PC-9 (cell line): ENCODE results near the gene SLC4A4. TPM values are rescaled to one million over a fixed set of nuclear protein-coding genes. Genes with fewer than 3 reads are reported as not detected.

Experiments used
- BruUV-seq: library from RNA; stranded (reverse); fragments of 400-500 nt; replicated peaks from 2 replicates; lab custom pipeline; 2021; lab: Mats Ljungman, UMichigan
- CTCF ChIA-PET: fragments of 300-600 bp; sonication (Branson Sonifier 250); formaldehyde crosslinking; loops from one replicate; lab custom pipeline; 2022; ENCODE audit warnings: antibody characterized with exemption; lab: Charles Lee
- POLR2A ChIA-PET: fragments of 300-600 bp; sonication (Branson Sonifier 250); formaldehyde crosslinking; loops from one replicate; lab custom pipeline; 2022; ENCODE audit warnings: antibody characterized with exemption; ENCODE audit not compliant: unreplicated experiment; lab: Charles Lee
- DNase-seq, 2 experiments: peaks; one replicate each; pipeline versions ENCODE4 v3.0.0 to v3.0.0-alpha.2; 2015 to 2022; ENCODE audit warnings: mixed read lengths in 1 of 2
- H2AFZ ChIP-seq: fragments of 200-600 bp; sonication (generic); 2 replicates; pipeline ENCODE4 v1.8.1; 2017; ENCODE audit warnings: antibody characterized with exemption
- H3F3A ChIP-seq: fragments of 200-600 bp; sonication (generic); 2 replicates; pipeline ENCODE4 v1.8.1; 2017; ENCODE audit warnings: antibody characterized with exemption, mild to moderate bottlenecking, low read depth; ENCODE audit not compliant: insufficient read depth
- H3K27ac ChIP-seq: fragments of 200-600 bp; sonication (generic); 2 replicates; pipeline ENCODE4 v1.6.1; 2016; ENCODE audit warnings: mixed run types
- H3K27me3 ChIP-seq: fragments of 200-600 bp; sonication (generic); 2 replicates; pipeline ENCODE4 v1.6.1; 2016; ENCODE audit warnings: low read depth, mixed run types; ENCODE audit not compliant: insufficient read depth
- H3K36me3 ChIP-seq: fragments of 200-600 bp; sonication (generic); 2 replicates; pipeline ENCODE4 v1.6.1; 2016; ENCODE audit warnings: low read depth, mixed run types
- H3K4me1 ChIP-seq: fragments of 200-600 bp; sonication (generic); replicated peaks from 2 replicates; pipeline ENCODE4 v1.6.1; 2016; ENCODE audit warnings: mixed run types; ENCODE audit not compliant: insufficient read depth
- H3K4me2 ChIP-seq: fragments of 200-600 bp; sonication (generic); 2 replicates; pipeline ENCODE4 v1.6.1; 2017; ENCODE audit warnings: mixed run types
- H3K4me3 ChIP-seq: fragments of 200-600 bp; sonication (generic); 2 replicates; pipeline ENCODE4 v1.6.1; 2016; ENCODE audit warnings: mixed run types
- H3K79me2 ChIP-seq: fragments of 200-600 bp; sonication (generic); 2 replicates; pipeline ENCODE4 v1.6.1; 2017; ENCODE audit warnings: low read depth, mixed run types
- H3K9me2 ChIP-seq: fragments of 200-600 bp; sonication (generic); 2 replicates; pipeline ENCODE4 v1.8.1; 2017; ENCODE audit warnings: mild to moderate bottlenecking; ENCODE audit not compliant: insufficient read depth
- H3K9me3 ChIP-seq: fragments of 200-600 bp; sonication (generic); 2 replicates; pipeline ENCODE4 v1.8.1; 2016; ENCODE audit warnings: low read depth; ENCODE audit not compliant: insufficient read depth
- H4K20me1 ChIP-seq: fragments of 200-600 bp; sonication (generic); 2 replicates; pipeline ENCODE4 v1.8.1; 2017; ENCODE audit not compliant: insufficient read depth
- EZH2 ChIP-seq: fragments of 200-600 bp; sonication (generic); IDR thresholded peaks from 2 replicates; pipeline ENCODE4 v1.8.0; 2017; ENCODE audit warnings: antibody characterized with exemption, low read depth
- intact Hi-C: fragments of 100-400 bp; cut with micrococcal nuclease; formaldehyde crosslinking; loops from one replicate; pipeline ENCODE4 v1.10.0; 2022; ENCODE audit not compliant: unreplicated experiment
- total RNA-seq: library from RNA; stranded (reverse); gene quantifications from 2 replicates; pipeline ENCODE4 v1.2.3, GENCODE V29; 2021
- TF ChIP-seq, protein P1 (sequence below): fragments of 200-600 bp; sonication (generic); conservative IDR thresholded peaks from 2 replicates; pipeline ENCODE4 v1.6.1; 2017; ENCODE audit warnings: mixed run types, antibody characterized with exemption, mild to moderate bottlenecking, moderate library complexity

Gene SLC4A4
- total RNA-seq, 1 experiment from 2014 or later: 0.44 TPM

DNA sequence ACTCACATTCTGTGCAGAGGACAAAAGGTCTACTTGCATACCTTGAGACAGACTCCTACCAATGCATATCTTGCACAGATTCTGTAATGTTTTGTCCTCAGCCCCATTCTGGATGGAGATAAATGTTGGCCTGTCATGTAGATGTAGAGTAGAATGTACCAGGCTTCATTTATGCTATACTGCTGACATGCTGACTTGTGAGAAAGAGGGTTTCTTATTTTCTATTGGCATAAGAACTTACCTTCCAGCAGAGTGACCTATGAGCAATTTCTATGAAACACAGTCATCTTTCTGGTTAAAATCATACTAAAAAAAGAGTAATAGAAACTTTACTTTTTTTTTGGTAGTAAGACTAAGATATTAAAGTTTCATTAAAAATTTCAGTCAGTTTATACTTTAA lies 17.2 kb downstream of the SLC4A4 start:
- POLR2A ChIA-PET: no interaction called here
- Histone ChIP-seq H3K4me2 (no peak overlapping the region), H3F3A (no peaks in the 10 kb centered on the region), H3K27me3 (no peaks in the 10 kb centered on the region), H3K36me3 (no peaks in the 10 kb centered on the region), H3K9me3 (no peaks in the 10 kb centered on the region), H3K4me3 (no peak overlapping the region), H3K9me2 (0 out of 2 replicates have a peak, but pooled peaks cover 3% of the 10 kb centered on the region), H2AFZ (no peak overlapping the region), H4K20me1 (no peaks in the 10 kb centered on the region), H3K4me1 (no peaks in the 10 kb centered on the region), H3K27ac (no peak overlapping the region), H3K79me2 (no peaks in the 10 kb centered on the region)
- no peak for TF ChIP-seq EZH2
- TF ChIP-seq, protein P1, sequence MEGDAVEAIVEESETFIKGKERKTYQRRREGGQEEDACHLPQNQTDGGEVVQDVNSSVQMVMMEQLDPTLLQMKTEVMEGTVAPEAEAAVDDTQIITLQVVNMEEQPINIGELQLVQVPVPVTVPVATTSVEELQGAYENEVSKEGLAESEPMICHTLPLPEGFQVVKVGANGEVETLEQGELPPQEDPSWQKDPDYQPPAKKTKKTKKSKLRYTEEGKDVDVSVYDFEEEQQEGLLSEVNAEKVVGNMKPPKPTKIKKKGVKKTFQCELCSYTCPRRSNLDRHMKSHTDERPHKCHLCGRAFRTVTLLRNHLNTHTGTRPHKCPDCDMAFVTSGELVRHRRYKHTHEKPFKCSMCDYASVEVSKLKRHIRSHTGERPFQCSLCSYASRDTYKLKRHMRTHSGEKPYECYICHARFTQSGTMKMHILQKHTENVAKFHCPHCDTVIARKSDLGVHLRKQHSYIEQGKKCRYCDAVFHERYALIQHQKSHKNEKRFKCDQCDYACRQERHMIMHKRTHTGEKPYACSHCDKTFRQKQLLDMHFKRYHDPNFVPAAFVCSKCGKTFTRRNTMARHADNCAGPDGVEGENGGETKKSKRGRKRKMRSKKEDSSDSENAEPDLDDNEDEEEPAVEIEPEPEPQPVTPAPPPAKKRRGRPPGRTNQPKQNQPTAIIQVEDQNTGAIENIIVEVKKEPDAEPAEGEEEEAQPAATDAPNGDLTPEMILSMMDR: no peak
- no TSS peak for BruUV-seq
- intact Hi-C loops: no loop called here
- DNase-seq: no peak
- CTCF ChIA-PET: no interaction called here

- Histone ChIP-seq H3K36me3 (no peaks in the 10 kb centered on the region), H3K27me3 (no peaks in the 10 kb centered on the region), H3K79me2 (no peaks in the 10 kb centered on the region), H3K4me1 (no peaks in the 10 kb centered on the region), H3K27ac (no peak overlapping the region), H3F3A (no peaks in the 10 kb centered on the region), H3K9me2 (0 out of 2 replicates have a peak, but pooled peaks cover 3% of the 10 kb centered on the region), H4K20me1 (no peaks in the 10 kb centered on the region), H3K4me2 (no peak overlapping the region), H3K4me3 (no peak overlapping the region), H2AFZ (no peak overlapping the region), H3K9me3 (no peaks in the 10 kb centered on the region)
- ChIA-PET CTCF (no interaction called here), POLR2A (no interaction called here)
- DNase-seq: no peak
- TF ChIP-seq, protein P1: no peak
- TF ChIP-seq EZH2: no peak
- no TSS peak for BruUV-seq
- intact Hi-C loops: no loop called here
Measured at GRCh38 chr4:71356924-71357663, 18.3 kb downstream of the SLC4A4 start.

DNA sequence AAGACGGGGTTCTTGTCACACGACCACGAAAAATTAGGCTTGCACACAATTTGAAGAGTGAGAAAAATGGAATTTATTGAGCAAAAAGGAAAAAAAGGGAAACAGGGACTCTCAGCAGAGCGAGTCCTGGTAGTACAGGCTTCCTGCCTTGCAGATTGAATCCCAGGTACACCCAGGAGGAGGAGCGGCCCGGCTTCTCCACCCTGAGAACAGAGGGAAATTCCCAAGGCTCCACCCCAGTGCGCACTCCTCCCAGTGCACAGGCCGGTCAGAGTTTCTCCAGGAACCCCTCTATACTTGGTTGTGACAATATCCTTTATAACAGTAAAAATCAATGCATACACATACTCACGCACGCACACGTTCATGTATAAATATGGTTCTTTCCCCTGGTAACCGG lies 22.0 kb downstream of the SLC4A4 start:
- H3K9me3 ChIP-seq: no peaks in the 10 kb centered on the region
- H4K20me1 ChIP-seq: no peaks in the 10 kb centered on the region
- H3K4me1 ChIP-seq: no peaks in the 10 kb centered on the region
- H3K36me3 ChIP-seq: no peaks in the 10 kb centered on the region
- CTCF ChIA-PET: no interaction called here
- H3K4me3 ChIP-seq: no peak overlapping the region
- POLR2A ChIA-PET: no interaction called here
- H3K4me2 ChIP-seq: no peak overlapping the region
- no peaks in the 10 kb centered on the region for H3K27me3 ChIP-seq
- TF ChIP-seq, protein P1: no peak
- no peak for TF ChIP-seq EZH2
- H3K79me2 ChIP-seq: no peaks in the 10 kb centered on the region
- intact Hi-C loops: no loop called here
- H2AFZ ChIP-seq: no peak overlapping the region
- no peak overlapping the region for H3K27ac ChIP-seq
- H3F3A ChIP-seq: no peaks in the 10 kb centered on the region
- DNase-seq: no peak
- H3K9me2 ChIP-seq: 0 out of 2 replicates have a peak, but pooled peaks cover 3% of the 10 kb centered on the region
- BruUV-seq: no TSS peak
